GM18499 (cell line): ENCODE measurements around the gene WNT3.
"Not testable (repeated sequence)": the region's sequence is repeated elsewhere in the genome, so short reads cannot be mapped to it uniquely, and the experiment has no call there.

Experiments
- ATAC-seq: cut with Tn5 transposase; IDR thresholded peaks from one replicate; pipeline ENCODE4 v1.9.1; 2021; ENCODE audit warnings: moderate number of reproducible peaks; ENCODE audit not compliant: insufficient read depth, unreplicated experiment

WNT3 gene

GRCh38 chr17:46818316-46818928, at the start of gene WNT3:
TSS of gene WNT3 (minus strand) at chr17:46818692. CDS start at chr17:46818597, 95 bp downstream.
- no peak for ATAC-seq

GRCh38 chr17:46866747-46867146, 48.3 kb upstream of the WNT3 start:
- no peak for ATAC-seq

- ATAC-seq, result no peak
Measured at GRCh38 chr17:46866325-46866724, 47.8 kb upstream of the WNT3 start.

GRCh38 chr17:46865100-46865499, 46.6 kb upstream of the WNT3 start:
- no peak for ATAC-seq

GRCh38 chr17:46863383-46864121, 45.1 kb upstream of the WNT3 start:
- ATAC-seq, result no peak

- no peak for ATAC-seq
Measured at GRCh38 chr17:46862949-46863348, 44.5 kb upstream of the WNT3 start.

- no peak for ATAC-seq
Measured at GRCh38 chr17:46859996-46860395, 41.5 kb upstream of the WNT3 start.

- ATAC-seq, result no peak
Measured at GRCh38 chr17:46857600-46857999, 39.1 kb upstream of the WNT3 start.

- no peak for ATAC-seq
Measured at GRCh38 chr17:46854948-46855347, 36.5 kb upstream of the WNT3 start.

- no peak for ATAC-seq
Measured at GRCh38 chr17:46854515-46854914, 36.0 kb upstream of the WNT3 start.

- ATAC-seq, result no peak
Measured at GRCh38 chr17:46853896-46854444, 35.5 kb upstream of the WNT3 start.

- no peak for ATAC-seq
Measured at GRCh38 chr17:46851029-46851741, 32.7 kb upstream of the WNT3 start, which contains the start of gene WNT9B. TSS of gene WNT9B (plus strand) at chr17:46851583. CDS start at chr17:46851639, 56 bp downstream.

- no peak for ATAC-seq
Measured at GRCh38 chr17:46850688-46851028, 32.2 kb upstream of the WNT3 start.

- ATAC-seq, result no peak
Measured at GRCh38 chr17:46848534-46848933, 30.0 kb upstream of the WNT3 start.

- no peak for ATAC-seq
Measured at GRCh38 chr17:46847204-46848191, 29.0 kb upstream of the WNT3 start.

GRCh38 chr17:46842835-46843234, 24.3 kb upstream of the WNT3 start:
- no peak for ATAC-seq

GRCh38 chr17:46841561-46842379, 23.3 kb upstream of the WNT3 start:
- ATAC-seq, result no peak

GRCh38 chr17:46840596-46840995, 22.1 kb upstream of the WNT3 start:
- ATAC-seq, result not testable (repeated sequence)

GRCh38 chr17:46839211-46839610, 20.7 kb upstream of the WNT3 start:
- no peak for ATAC-seq
